NCI-H1048 (cell line): ENCODE data around the gene WWOX.
"Not testable (repeated sequence)": the region's sequence is repeated elsewhere in the genome, so short reads cannot be mapped to it uniquely, and the experiment has no call there.

Experiments
- DNase-seq: peaks from one replicate; lab custom pipeline; 2025; lab: John Stamatoyannopoulos, UW

WWOX gene

GRCh38 chr16:78583441-78583840, 484.0 kb downstream of the WWOX start:
- DNase-seq, result no peak

GRCh38 chr16:78584213-78584860, 484.9 kb downstream of the WWOX start:
- DNase-seq, result no peak

GRCh38 chr16:78584991-78585390, 485.5 kb downstream of the WWOX start:
- DNase-seq, result no peak

GRCh38 chr16:78589331-78589730, 489.9 kb downstream of the WWOX start:
- no peak for DNase-seq

- no peak for DNase-seq
These were observed 492.2 kb downstream of the WWOX start for GRCh38 chr16:78591682-78592103.

GRCh38 chr16:78592111-78592510, 492.7 kb downstream of the WWOX start:
- DNase-seq, result no peak

GRCh38 chr16:78593352-78593751, 493.9 kb downstream of the WWOX start:
- DNase-seq, result no peak

GRCh38 chr16:78594191-78594590, 494.7 kb downstream of the WWOX start:
- DNase-seq, result no peak

GRCh38 chr16:78596348-78596995, 497.0 kb downstream of the WWOX start:
- no peak for DNase-seq

GRCh38 chr16:78596996-78597422, 497.6 kb downstream of the WWOX start:
- no peak for DNase-seq

GRCh38 chr16:78597809-78598570, 498.5 kb downstream of the WWOX start:
- no peak for DNase-seq

GRCh38 chr16:78599271-78599670, 499.8 kb downstream of the WWOX start:
- no peak for DNase-seq

GRCh38 chr16:78604423-78605062, 505.1 kb downstream of the WWOX start:
- not testable (repeated sequence) for DNase-seq

- no peak for DNase-seq
These were observed 506.2 kb downstream of the WWOX start for GRCh38 chr16:78605548-78606101.

- DNase-seq, result no peak
These were observed 507.1 kb downstream of the WWOX start for GRCh38 chr16:78606545-78606944.

- DNase-seq, result no peak
These were observed 507.6 kb downstream of the WWOX start for GRCh38 chr16:78607022-78607421.

- no peak for DNase-seq
These were observed 508.0 kb downstream of the WWOX start for GRCh38 chr16:78607465-78607864.

- no peak for DNase-seq
These were observed 508.9 kb downstream of the WWOX start for GRCh38 chr16:78608305-78608776.

- no peak for DNase-seq
These were observed 510.2 kb downstream of the WWOX start for GRCh38 chr16:78609402-78610274.

GRCh38 chr16:78611318-78611717, 511.9 kb downstream of the WWOX start:
- no peak for DNase-seq

GRCh38 chr16:78619811-78620210, 520.4 kb downstream of the WWOX start:
- DNase-seq, result no peak
